Common myeloid progenitor, CD34-positive (primary cell): Measurements from ENCODE around the gene CCDC12.

Experiments
- CTCF ChIA-PET: fragments of 350-600 bp; sonication (Branson Sonifier 250); formaldehyde crosslinking; loops from one replicate; lab custom pipeline; 2021; ENCODE audit warnings: antibody characterized with exemption; lab: Charles Lee
- POLR2A ChIA-PET: fragments of 350-600 bp; sonication (Branson Sonifier 250); formaldehyde crosslinking; loops from one replicate; lab custom pipeline; 2021; ENCODE audit warnings: antibody characterized with exemption; lab: Charles Lee
- DNase-seq, 3 donors: peaks; one replicate each; pipeline versions ENCODE4 v3.0.0 to v3.0.0-alpha.2; 2013
- H3K27ac ChIP-seq, 2 experiments: 1 replicate in 1 of 2; 2 replicates in 1 of 2; pipeline ENCODE4 v1.7.0; 2013; ENCODE audit warnings: inconsistent platforms in 2 of 2, low read length in 2 of 2, mild to moderate bottlenecking in 2 of 2, low read depth in 1 of 2, moderate library complexity in 1 of 2; ENCODE audit not compliant: severe bottlenecking in 2 of 2, insufficient read depth in 1 of 2, poor library complexity in 1 of 2
- H3K27me3 ChIP-seq, 5 experiments: replicated peaks in 2 of 5; 1 replicate in 3 of 5; 2 replicates in 2 of 5; pipeline versions ENCODE4 v1.6.1 to v1.7.0; 2013; ENCODE audit warnings: low read length in 4 of 5, mild to moderate bottlenecking in 2 of 5, moderate library complexity in 2 of 5, inconsistent platforms in 1 of 5; ENCODE audit not compliant: insufficient read depth in 5 of 5, control insufficient read depth in 4 of 5
- H3K36me3 ChIP-seq, 4 experiments: 1 replicate in 2 of 4; 2 replicates in 2 of 4; pipeline versions ENCODE4 v1.6.1 to v1.7.0; 2013; ENCODE audit warnings: low read length in 3 of 4, control low read depth in 1 of 4, mild to moderate bottlenecking in 1 of 4; ENCODE audit not compliant: control insufficient read depth in 4 of 4, insufficient read depth in 4 of 4
- H3K4me1 ChIP-seq, 4 experiments: 1 replicate in 3 of 4; 2 replicates in 1 of 4; pipeline versions ENCODE4 v1.6.1 to v1.7.1; 2013; ENCODE audit warnings: low read length in 3 of 4, mild to moderate bottlenecking in 3 of 4, control low read depth in 1 of 4, inconsistent platforms in 1 of 4, moderate library complexity in 1 of 4; ENCODE audit not compliant: control insufficient read depth in 4 of 4, insufficient read depth in 4 of 4; ENCODE audit errors: control extremely low read depth in 1 of 4
- H3K4me3 ChIP-seq, 7 experiments: 1 replicate in 4 of 7; 2 replicates in 3 of 7; pipeline versions ENCODE4 v1.5.1 to v1.7.0; 2013; ENCODE audit warnings: mild to moderate bottlenecking in 7 of 7, low read length in 6 of 7, moderate library complexity in 6 of 7, inconsistent platforms in 2 of 7, low read depth in 2 of 7, control low read depth in 1 of 7; ENCODE audit not compliant: insufficient read depth in 4 of 7, control insufficient read depth in 1 of 7; ENCODE audit errors: extremely low read depth in 1 of 7
- H3K9me3 ChIP-seq, 5 experiments: 1 replicate in 4 of 5; 2 replicates in 1 of 5; pipeline versions ENCODE4 v1.6.1 to v1.7.1; 2013; ENCODE audit warnings: low read length in 4 of 5, mild to moderate bottlenecking in 2 of 5, inconsistent platforms in 1 of 5, low read depth in 1 of 5, moderate library complexity in 1 of 5; ENCODE audit not compliant: control insufficient read depth in 4 of 5, insufficient read depth in 2 of 5; ENCODE audit errors: control extremely low read depth in 1 of 5
- WGBS: methylation state at CpG from one replicate; pipeline ENCODE4 v1.1.5; 2013; ENCODE audit not compliant: insufficient coverage; 5-methylcytosine and 5-hydroxymethylcytosine counted together

CCDC12 gene

DNA sequence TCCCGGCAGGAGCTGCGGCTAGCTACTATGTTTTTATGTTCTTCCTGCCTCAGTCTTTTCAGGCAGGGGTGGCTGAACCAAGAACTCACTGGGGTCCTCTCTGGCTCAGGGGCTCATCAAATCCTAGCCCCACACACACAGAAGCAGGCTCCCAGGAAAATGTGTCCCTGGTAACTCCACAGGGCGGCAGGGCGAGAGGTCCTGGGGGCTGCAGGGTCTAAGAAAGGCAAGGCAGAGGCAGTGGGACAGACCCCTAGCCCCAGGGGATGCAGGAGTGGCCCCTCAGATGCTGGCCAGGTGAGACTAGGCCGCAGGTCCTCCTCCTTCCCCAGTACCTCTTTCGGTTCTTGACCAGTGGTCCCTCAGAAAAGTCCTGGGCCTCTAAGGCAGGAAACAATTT is 50.1 kb downstream of the CCDC12 start:
- peaks cover 28 to 70% (median 65%) of the 10 kb centered on the region in 4 experiments for H3K4me1 ChIP-seq
- DNase-seq, result no peak
- no peaks in the 10 kb centered on the region for H3K27me3 ChIP-seq
- ChIA-PET POLR2A (interaction anchor here (1.2 kb wide), 1 partner anchor 39 kb away, joined by 4 read pairs; no protein-coding TSS in a partner anchor), CTCF (interaction anchor here (0.7 to 12.9 kb wide), 9 partner anchors 8 to 145 kb away, joined by 3 to 164 read pairs (median 5); no protein-coding TSS in a partner anchor)
- H3K36me3 ChIP-seq, result peaks cover 14 to 62% (median 31%) of the 10 kb centered on the region in 4 experiments
- H3K4me3 ChIP-seq, result peak overlapping the region in 5 of 7 experiments; percentile 35 to 55 (median 50)
- H3K9me3 ChIP-seq, result peaks cover 0 to 4% (median 0%) of the 10 kb centered on the region in 5 experiments
- peak overlapping the region; percentile 35 to 55 for H3K27ac ChIP-seq
- WGBS, result 65% methylated on average over 6 of the region's 6 CpGs

GRCh38 chr3:46926039-46926438 is 50.5 kb downstream of the CCDC12 start:
- peak overlapping the region in 3 of 7 experiments; percentile 14 to 50 (median 42) for H3K4me3 ChIP-seq
- WGBS, result 93% methylated on average over 2 of the region's 6 CpGs
- peak overlapping the region; percentile 35 to 55 for H3K27ac ChIP-seq
- no peaks in the 10 kb centered on the region for H3K27me3 ChIP-seq
- H3K9me3 ChIP-seq, result peaks cover 0 to 4% (median 0%) of the 10 kb centered on the region in 5 experiments
- ChIA-PET CTCF (interaction anchor here (1.0 to 12.9 kb wide), 8 partner anchors 8 to 76 kb away, joined by 3 to 164 read pairs (median 6); no protein-coding TSS in a partner anchor), POLR2A (interaction anchor here (1.2 kb wide), 1 partner anchor 39 kb away, joined by 4 read pairs; no protein-coding TSS in a partner anchor)
- DNase-seq, result no peak
- peaks cover 24 to 66% (median 61%) of the 10 kb centered on the region in 4 experiments for H3K4me1 ChIP-seq
- peaks cover 18 to 62% (median 35%) of the 10 kb centered on the region in 4 experiments for H3K36me3 ChIP-seq

DNA sequence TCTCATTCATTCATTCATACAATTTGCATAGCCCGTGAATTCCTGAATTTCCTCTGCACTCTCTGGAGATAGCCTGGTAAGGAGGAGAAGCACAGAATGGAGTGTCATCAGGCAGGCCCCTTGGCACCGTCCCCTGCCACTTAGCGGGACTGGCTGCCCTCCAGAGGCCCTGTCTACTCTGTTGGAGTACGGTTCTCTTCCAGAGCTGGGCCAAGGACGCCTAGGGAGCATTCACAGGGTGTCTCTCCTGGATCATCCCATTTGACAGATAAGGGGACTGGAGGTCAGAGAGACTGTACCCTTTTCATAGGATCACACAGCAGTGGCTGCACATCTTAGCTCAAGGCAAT is 51.0 kb downstream of the CCDC12 start:
- no peak overlapping the region for H3K27ac ChIP-seq
- CTCF ChIA-PET, result interaction anchor here (1.3 to 12.9 kb wide), 5 partner anchors 9 to 70 kb away, joined by 5 to 164 read pairs (median 7); no protein-coding TSS in a partner anchor
- H3K9me3 ChIP-seq, result peaks cover 0 to 4% (median 0%) of the 10 kb centered on the region in 5 experiments
- no peaks in the 10 kb centered on the region for H3K27me3 ChIP-seq
- no peak overlapping the region for H3K4me3 ChIP-seq
- 82% methylated on average over 4 of the region's 5 CpGs for WGBS
- H3K4me1 ChIP-seq, result peaks cover 23 to 62% (median 56%) of the 10 kb centered on the region in 4 experiments
- no peak for DNase-seq
- H3K36me3 ChIP-seq, result peaks cover 19 to 64% (median 40%) of the 10 kb centered on the region in 4 experiments
- POLR2A ChIA-PET, result no interaction called here

- CTCF ChIA-PET, result interaction anchor here (1.2 to 12.9 kb wide), 5 partner anchors 9 to 70 kb away, joined by 3 to 164 read pairs (median 6); partner anchors contain the start of gene CCDC12
- POLR2A ChIA-PET, result no interaction called here
- no peak for DNase-seq
- Histone ChIP-seq H3K4me1 (peaks cover 20 to 56% (median 51%) of the 10 kb centered on the region in 4 experiments), H3K27ac (peak overlapping the region in 1 of 2 experiments; percentile 59), H3K9me3 (peaks cover 0 to 4% (median 0%) of the 10 kb centered on the region in 5 experiments), H3K36me3 (peaks cover 19 to 69% (median 44%) of the 10 kb centered on the region in 4 experiments), H3K4me3 (no peak overlapping the region), H3K27me3 (no peaks in the 10 kb centered on the region)
- WGBS, result 92% methylated on average over 10 of the region's 10 CpGs
These were observed 51.5 kb downstream of the CCDC12 start for GRCh38 chr3:46924921-46925584.

- Histone ChIP-seq H3K36me3 (peaks cover 25 to 74% (median 55%) of the 10 kb centered on the region in 4 experiments), H3K4me1 (peaks cover 10 to 45% (median 42%) of the 10 kb centered on the region in 4 experiments), H3K27me3 (no peaks in the 10 kb centered on the region), H3K9me3 (peaks cover 0 to 7% (median 0%) of the 10 kb centered on the region in 5 experiments), H3K4me3 (no peak overlapping the region), H3K27ac (peak overlapping the region in 1 of 2 experiments; percentile 27)
- peak in 2 of 3 donors; percentile 68 to 69 for DNase-seq
- WGBS, result 77% methylated on average over 11 of the region's 11 CpGs
- ChIA-PET CTCF (interaction anchor here (1.1 to 12.9 kb wide), 16 partner anchors 10 to 93 kb away, joined by 3 to 164 read pairs (median 5); partner anchors contain the start of gene CCDC12), POLR2A (interaction anchor here (0.6 kb wide), 1 partner anchor 104 kb away, joined by 3 read pairs; no protein-coding TSS in a partner anchor)
These were observed 52.8 kb downstream of the CCDC12 start for GRCh38 chr3:46923559-46924350.

- DNase-seq, result no peak
- ChIA-PET POLR2A (interaction anchor here (0.6 kb wide), 1 partner anchor 105 kb away, joined by 3 read pairs; no protein-coding TSS in a partner anchor), CTCF (interaction anchor here (0.7 to 12.9 kb wide), 21 partner anchors 8 to 220 kb away, joined by 3 to 164 read pairs (median 5); partner anchors contain the start of gene CCDC12)
- Histone ChIP-seq H3K27me3 (no peaks in the 10 kb centered on the region), H3K9me3 (peaks cover 0 to 10% (median 2%) of the 10 kb centered on the region in 5 experiments), H3K27ac (no peak overlapping the region), H3K36me3 (peaks cover 31 to 81% (median 61%) of the 10 kb centered on the region in 4 experiments), H3K4me3 (no peak overlapping the region), H3K4me1 (peaks cover 10 to 39% (median 37%) of the 10 kb centered on the region in 4 experiments)
- WGBS, result 95% methylated on average over 13 of the region's 16 CpGs
These were observed 53.5 kb downstream of the CCDC12 start for GRCh38 chr3:46922871-46923558.
